PC-9 (cell line): ENCODE measurements around the gene CDH26.

Source experiments
- EZH2 ChIP-seq: fragments of 200-600 bp; sonication (generic); IDR thresholded peaks from 2 replicates; pipeline ENCODE4 v1.8.0; 2017; ENCODE audit warnings: antibody characterized with exemption, low read depth
- TF ChIP-seq, protein P1 (sequence below): fragments of 200-600 bp; sonication (generic); conservative IDR thresholded peaks from 2 replicates; pipeline ENCODE4 v1.6.1; 2017; ENCODE audit warnings: mixed run types, antibody characterized with exemption, mild to moderate bottlenecking, moderate library complexity

DNA sequence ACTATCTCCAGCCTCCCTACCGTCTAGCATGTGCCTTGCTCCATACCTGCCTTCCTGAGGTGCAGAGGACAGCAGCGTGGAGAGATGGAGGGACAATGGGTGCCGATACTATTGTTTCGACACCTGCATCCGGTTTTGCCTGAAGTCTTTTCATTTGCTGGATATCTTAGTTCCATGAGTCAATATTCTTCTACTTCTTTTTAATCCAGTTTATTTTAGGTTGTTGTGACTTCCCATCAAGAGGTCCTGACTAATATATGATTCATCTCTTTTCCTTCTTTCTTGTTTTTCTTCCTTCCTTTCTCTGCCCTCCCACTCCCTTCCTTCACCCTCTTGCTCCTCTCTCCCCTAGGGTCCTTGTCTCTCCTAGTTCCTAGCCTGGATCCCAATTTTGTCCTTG is 91.4 kb downstream of the CDH26 start:
- TF ChIP-seq, protein P1, sequence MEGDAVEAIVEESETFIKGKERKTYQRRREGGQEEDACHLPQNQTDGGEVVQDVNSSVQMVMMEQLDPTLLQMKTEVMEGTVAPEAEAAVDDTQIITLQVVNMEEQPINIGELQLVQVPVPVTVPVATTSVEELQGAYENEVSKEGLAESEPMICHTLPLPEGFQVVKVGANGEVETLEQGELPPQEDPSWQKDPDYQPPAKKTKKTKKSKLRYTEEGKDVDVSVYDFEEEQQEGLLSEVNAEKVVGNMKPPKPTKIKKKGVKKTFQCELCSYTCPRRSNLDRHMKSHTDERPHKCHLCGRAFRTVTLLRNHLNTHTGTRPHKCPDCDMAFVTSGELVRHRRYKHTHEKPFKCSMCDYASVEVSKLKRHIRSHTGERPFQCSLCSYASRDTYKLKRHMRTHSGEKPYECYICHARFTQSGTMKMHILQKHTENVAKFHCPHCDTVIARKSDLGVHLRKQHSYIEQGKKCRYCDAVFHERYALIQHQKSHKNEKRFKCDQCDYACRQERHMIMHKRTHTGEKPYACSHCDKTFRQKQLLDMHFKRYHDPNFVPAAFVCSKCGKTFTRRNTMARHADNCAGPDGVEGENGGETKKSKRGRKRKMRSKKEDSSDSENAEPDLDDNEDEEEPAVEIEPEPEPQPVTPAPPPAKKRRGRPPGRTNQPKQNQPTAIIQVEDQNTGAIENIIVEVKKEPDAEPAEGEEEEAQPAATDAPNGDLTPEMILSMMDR = no peak
- no peak for TF ChIP-seq EZH2
